ENCODE data around the gene ERMAP. TPM values are rescaled to one million over a fixed set of nuclear protein-coding genes. Genes with fewer than 3 reads are reported as not detected.

The ERMAP gene
- total RNA-seq, 4 donors from 2014 or later = 6.1 to 11.7 (median 8.7) TPM

GRCh38 chr1:42873670-42874069, 56.7 kb downstream of the ERMAP start:
- H3K27me3 ChIP-seq = peaks cover 0 to 7% (median 0%) of the 10 kb centered on the region in 4 donors
- WGBS, 2 donors = 36 to 73% methylated on average over 1 of the region's 1 CpG
- no peaks in the 10 kb centered on the region for H3K36me3 ChIP-seq
- H3K9me3 ChIP-seq = no peaks in the 10 kb centered on the region
- H3K4me1 ChIP-seq = no peaks in the 10 kb centered on the region
- intact Hi-C loops (cut with DNase I) = no loop called here
- H3K27ac ChIP-seq = no peak overlapping the region
- no peak for TF ChIP-seq POLR2A (IDR thresholded peaks at IDR 0.05)
- TF ChIP-seq CTCF (IDR thresholded peaks at IDR 0.05) = no peak
- no peak overlapping the region for H3K4me3 ChIP-seq
- no peak for DNase-seq

- TF ChIP-seq CTCF (IDR thresholded peaks at IDR 0.05) (no peak), POLR2A (IDR thresholded peaks at IDR 0.05) (no peak)
- no peaks in the 10 kb centered on the region for H3K4me1 ChIP-seq
- intact Hi-C loops (cut with DNase I) = no loop called here
Observed at GRCh38 chr1:42876009-42876408, 59.1 kb downstream of the ERMAP start.

DNA sequence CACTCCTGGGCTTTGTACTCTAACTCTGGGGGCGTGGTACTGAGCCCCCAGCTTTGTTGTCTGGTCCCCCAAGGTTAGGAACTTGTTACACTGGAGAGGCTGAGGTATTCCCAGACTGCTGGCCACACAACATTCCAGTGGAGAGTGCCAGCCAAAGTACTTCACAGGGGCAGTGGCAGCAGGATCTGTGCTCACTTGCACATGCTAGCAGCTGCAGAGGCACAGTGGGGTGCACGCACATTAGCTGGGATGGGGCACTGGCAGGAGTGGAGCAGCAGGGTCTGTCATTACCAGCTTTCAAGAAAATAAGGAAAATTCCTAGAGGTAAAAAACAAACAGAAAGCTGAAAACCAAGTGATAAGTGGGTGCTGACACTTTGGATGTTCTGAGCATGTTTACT, 60.5 kb downstream of the ERMAP start:
- Histone ChIP-seq H3K4me3 (no peak overlapping the region), H3K4me1 (no peaks in the 10 kb centered on the region), H3K27me3 (peaks cover 0 to 24% (median 0%) of the 10 kb centered on the region in 4 donors), H3K9me3 (no peaks in the 10 kb centered on the region), H3K36me3 (no peaks in the 10 kb centered on the region), H3K27ac (no peak overlapping the region)
- DNase-seq = no peak
- intact Hi-C loops (cut with DNase I) = no loop called here
- TF ChIP-seq POLR2A (IDR thresholded peaks at IDR 0.05) = no peak
- TF ChIP-seq CTCF (IDR thresholded peaks at IDR 0.05) = no peak
- 47 to 78% methylated on average over 1 to 2 of the region's 2 CpGs for WGBS, 2 donors

More at GRCh38 chr1:42876009-42876408, 59.1 kb downstream of the ERMAP start:
- no peak for DNase-seq
- H3K36me3 ChIP-seq = no peaks in the 10 kb centered on the region
- no peak overlapping the region for H3K4me3 ChIP-seq
- H3K27me3 ChIP-seq = peaks cover 0 to 21% (median 0%) of the 10 kb centered on the region in 4 donors
- H3K9me3 ChIP-seq = no peaks in the 10 kb centered on the region
- H3K27ac ChIP-seq = no peak overlapping the region

- Histone ChIP-seq H3K4me3 (no peak overlapping the region), H3K27ac (no peak overlapping the region), H3K36me3 (no peaks in the 10 kb centered on the region), H3K27me3 (peaks cover 0 to 24% (median 0%) of the 10 kb centered on the region in 4 donors), H3K4me1 (no peaks in the 10 kb centered on the region), H3K9me3 (no peaks in the 10 kb centered on the region)
- no peak for TF ChIP-seq CTCF (IDR thresholded peaks at IDR 0.05)
- no peak for TF ChIP-seq POLR2A (IDR thresholded peaks at IDR 0.05)
- WGBS, 2 donors = 60% methylated on average over 3 of the region's 4 CpGs; no CpG with 5 or more reads in 1 of the 2 donors
- DNase-seq = no peak
- intact Hi-C loops (cut with DNase I) = no loop called here
Observed at GRCh38 chr1:42880384-42880783, 63.5 kb downstream of the ERMAP start.

GRCh38 chr1:42886046-42886739, 69.3 kb downstream of the ERMAP start:
- DNase-seq = no peak

More at GRCh38 chr1:42886046-42886739, 69.3 kb downstream of the ERMAP start:
- WGBS, 2 donors = 82 to 86% methylated on average over 11 to 14 of the region's 16 CpGs
- no peaks in the 10 kb centered on the region for H3K4me1 ChIP-seq
- H3K4me3 ChIP-seq = no peak overlapping the region
- TF ChIP-seq CTCF (IDR thresholded peaks at IDR 0.05) (no peak), POLR2A (IDR thresholded peaks at IDR 0.05) (no peak)
- peaks cover 0 to 9% (median 0%) of the 10 kb centered on the region in 4 donors for H3K27me3 ChIP-seq
- intact Hi-C loops (cut with DNase I) = no loop called here
- no peak overlapping the region for H3K27ac ChIP-seq
- H3K9me3 ChIP-seq = no peaks in the 10 kb centered on the region
- no peaks in the 10 kb centered on the region for H3K36me3 ChIP-seq

All from esophagus squamous epithelium (tissue), 5 donors.